ENCODE measurements around the gene CMYA5.

DNA sequence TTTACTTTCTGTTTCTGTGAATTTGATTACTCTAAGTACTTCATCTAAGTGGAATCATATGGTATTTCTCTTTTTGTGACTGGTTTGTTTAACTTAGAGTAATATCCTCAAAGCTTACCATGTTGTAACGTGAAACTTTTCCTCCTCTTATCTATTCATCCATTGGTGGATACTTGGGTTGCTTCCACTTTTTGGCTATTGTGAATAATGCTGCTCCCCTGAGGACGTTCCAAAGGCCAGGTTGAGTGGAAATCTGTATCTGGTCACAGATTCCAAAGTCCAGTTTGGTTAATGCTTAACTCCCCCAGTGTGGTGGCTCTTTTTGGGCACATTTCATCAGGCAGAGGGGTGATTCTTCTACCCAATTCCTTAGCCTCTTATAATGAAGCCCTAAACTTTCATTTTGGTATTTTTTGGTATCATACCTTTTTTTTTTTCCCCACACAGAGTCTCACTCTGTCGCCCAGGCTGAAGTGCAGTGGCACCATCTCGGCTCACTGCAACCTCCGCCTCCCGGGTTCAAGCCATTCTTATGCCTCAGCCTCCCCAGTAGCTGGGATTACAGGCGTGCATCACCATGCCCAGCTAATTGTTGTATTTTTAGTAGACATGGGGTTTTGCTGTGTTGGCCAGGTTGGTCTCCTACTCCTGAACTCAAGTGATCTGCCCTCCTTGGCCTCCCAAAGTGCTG, 65.4 kb downstream of the CMYA5 start:
- TF ChIP-seq, protein P1, sequence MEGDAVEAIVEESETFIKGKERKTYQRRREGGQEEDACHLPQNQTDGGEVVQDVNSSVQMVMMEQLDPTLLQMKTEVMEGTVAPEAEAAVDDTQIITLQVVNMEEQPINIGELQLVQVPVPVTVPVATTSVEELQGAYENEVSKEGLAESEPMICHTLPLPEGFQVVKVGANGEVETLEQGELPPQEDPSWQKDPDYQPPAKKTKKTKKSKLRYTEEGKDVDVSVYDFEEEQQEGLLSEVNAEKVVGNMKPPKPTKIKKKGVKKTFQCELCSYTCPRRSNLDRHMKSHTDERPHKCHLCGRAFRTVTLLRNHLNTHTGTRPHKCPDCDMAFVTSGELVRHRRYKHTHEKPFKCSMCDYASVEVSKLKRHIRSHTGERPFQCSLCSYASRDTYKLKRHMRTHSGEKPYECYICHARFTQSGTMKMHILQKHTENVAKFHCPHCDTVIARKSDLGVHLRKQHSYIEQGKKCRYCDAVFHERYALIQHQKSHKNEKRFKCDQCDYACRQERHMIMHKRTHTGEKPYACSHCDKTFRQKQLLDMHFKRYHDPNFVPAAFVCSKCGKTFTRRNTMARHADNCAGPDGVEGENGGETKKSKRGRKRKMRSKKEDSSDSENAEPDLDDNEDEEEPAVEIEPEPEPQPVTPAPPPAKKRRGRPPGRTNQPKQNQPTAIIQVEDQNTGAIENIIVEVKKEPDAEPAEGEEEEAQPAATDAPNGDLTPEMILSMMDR (conservative IDR thresholded peaks at IDR 0.05; ENCODE audit: low read depth, low read length), result no peak
- no peak for TF ChIP-seq EZH2 (IDR thresholded peaks at IDR 0.05; ENCODE audit: low read length, unreplicated experiment)
- TF ChIP-seq EZH2phosphoT487 (IDR thresholded peaks at IDR 0.05; ENCODE audit: borderline replicate concordance, low read length), result no peak
